NCI-H128 (cell line): ENCODE data around the gene PWWP2B.

Experiments
- DNase-seq: peaks from one replicate; lab custom pipeline; 2025; ENCODE audit not compliant: unreplicated experiment; lab: John Stamatoyannopoulos, UW

Gene PWWP2B

GRCh38 chr10:132392811-132393694, 3.9 kb upstream of the PWWP2B start:
- DNase-seq: no peak

GRCh38 chr10:132393695-132394181, 3.3 kb upstream of the PWWP2B start:
- no peak for DNase-seq

GRCh38 chr10:132394201-132394811, 2.7 kb upstream of the PWWP2B start:
- no peak for DNase-seq

- no peak for DNase-seq
These were observed 1.9 kb upstream of the PWWP2B start for GRCh38 chr10:132394936-132395703.

DNA sequence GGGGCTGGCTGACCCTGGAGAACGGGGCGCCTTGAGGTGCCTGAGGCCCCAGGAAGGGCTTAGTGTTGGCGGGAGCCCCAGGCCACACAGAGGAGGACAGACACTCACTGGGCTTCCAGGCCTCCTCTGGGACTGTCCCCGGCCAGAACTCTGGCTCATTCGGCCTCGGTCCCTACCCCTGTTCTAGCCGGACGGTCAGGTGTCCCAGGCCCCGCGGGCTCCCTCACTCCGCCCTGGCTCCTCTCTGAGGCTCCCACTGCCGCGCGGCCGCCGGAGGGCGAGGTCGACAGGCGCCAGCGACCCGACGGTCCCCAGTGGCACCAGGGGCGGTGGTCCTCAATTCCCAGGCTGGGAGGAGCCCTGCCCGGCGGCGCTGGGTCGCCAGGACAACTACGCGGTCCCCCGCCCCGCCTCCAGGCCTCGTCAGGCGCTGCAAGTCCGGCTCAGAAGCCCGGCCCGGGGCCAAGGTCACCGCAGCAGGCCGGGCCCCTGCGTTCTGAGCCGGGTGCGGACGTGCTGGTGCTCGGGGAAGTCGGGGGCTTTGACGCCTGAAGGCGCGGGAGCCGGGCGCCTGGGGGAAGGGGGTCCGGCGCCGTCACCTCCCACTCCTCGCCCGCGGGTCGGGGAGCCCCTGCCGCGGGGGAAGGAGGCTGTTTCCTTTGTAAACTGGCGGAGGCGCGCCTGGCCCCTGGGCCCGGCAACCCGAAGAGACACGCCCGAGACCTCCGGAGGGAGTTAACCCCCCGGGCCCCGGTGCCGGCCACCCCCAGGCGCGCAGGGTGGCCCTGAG, 1.1 kb upstream of the PWWP2B start:
- no peak for DNase-seq

GRCh38 chr10:132396494-132397035, 435 bp upstream of the PWWP2B start:
- DNase-seq: no peak

DNA sequence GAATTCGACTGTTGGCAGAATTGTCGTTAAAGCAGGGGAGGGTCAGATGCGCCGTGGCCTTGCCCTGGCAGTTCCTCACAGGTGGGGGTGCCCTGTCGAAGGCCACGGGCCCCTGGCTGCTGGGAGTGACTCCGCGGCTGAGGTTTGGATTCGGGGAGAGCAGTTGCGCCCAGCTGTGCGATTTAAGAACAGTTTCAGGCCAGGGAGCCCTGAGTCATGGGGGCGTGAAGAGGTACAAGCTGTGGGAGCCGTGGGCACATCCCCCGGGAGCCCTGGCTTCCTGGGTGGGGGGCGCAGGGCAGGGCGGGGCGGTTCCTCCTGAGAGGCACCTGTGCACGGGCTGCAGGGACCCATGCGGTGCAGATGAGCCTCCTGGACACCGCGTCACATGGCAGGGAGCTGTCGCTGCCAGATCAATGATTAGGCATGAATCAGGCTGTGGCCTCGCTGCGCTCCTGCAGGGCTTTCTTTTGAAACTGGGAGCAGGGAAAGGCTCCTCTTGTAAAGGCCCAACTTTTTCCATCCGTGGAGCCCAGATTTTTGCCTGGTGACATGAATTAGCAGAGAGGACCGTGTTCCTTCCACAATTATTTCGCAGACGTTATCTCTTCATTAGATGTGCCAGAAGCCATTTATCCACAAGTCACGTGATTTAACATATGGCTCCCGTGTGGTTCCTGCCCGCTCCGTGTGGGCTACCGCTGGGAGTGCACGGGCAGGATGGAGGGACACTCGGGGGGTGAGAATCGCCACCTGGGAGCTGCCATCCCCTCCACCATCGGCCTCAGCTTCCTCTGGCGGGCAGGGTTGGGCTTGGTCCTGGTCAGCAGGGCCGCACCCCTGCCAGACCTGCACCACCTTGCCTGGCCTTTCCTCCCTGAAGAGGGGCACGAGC, 918 bp downstream of the PWWP2B start:
- no peak for DNase-seq

- no peak for DNase-seq
These were observed 1.6 kb downstream of the PWWP2B start for GRCh38 chr10:132398566-132398991.

DNA sequence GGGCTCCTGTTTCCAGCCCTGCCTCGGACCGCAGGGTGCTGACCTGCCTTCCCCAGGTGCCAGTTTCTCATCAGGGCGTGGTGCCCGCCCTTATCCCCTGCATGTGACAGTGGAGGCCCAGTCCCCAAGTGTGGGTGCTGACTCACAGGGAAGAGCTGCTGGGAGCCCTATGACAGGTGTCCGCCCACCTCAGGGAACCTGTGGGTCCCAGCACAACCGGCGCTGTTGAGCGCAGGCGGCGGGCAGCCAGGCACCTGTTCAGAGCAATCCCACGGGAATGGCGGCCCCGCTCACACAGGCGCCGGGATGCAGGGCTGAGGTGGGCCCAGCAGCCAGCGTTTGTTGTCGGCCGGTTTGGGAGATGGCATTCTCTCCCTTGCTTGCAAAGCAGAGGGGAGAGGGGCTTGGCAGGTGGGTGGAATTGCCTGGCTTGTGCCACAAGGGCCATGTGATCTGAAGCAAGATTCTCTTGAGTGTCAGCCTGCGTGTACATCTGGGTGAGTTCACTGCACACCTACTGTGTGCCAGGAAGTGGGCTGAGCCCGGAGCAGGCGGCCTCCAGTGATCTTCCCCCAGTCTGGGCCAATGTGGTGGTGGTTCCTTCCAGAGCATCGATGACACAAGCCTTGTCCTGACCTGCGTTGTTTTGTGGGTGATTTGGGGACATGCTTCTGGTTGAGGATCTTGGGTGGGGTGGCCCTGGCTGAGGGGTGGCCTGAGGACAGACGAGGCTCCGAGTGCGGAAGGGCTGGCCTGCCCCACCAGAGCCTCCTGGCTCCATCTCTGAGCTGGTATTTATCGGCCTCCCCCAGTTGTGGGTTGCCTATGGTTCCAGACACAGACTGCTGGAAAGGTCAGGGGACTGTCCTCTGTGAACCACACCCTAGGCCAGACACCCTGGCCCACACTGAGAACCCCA, 2.4 kb downstream of the PWWP2B start:
- DNase-seq: no peak

GRCh38 chr10:132400041-132400546, 3.1 kb downstream of the PWWP2B start:
- no peak for DNase-seq

DNA sequence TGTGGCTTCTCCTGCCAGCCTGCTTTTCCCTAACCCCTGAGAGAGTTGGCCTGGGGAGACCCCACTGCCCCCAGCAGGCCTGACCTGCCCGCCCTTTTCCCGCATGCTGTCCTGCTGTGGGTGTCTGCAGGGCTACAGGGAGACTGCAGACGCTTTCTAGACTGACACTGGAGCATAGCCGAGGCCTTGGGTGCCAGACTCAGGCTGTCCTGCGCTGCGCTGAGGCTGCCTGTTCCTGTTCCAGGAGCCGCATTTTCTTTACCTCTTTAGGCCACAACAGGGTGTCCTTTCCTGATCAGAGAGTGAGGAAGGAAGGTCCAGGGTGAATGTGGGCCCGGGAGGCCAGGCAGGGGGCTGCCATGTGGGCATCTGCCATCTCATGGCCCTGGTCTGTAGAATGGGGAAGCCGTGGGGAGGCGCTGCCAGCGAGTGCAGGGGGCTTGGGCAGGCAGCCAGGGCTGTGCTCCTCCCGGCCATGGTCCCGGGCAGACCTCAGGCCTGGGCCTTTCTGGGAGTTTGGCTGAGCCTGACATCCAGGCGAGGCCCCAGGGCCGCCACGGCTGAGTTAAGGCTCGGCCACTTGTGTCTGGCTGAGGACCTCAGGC, 3.6 kb downstream of the PWWP2B start:
- DNase-seq: no peak

- DNase-seq: no peak
These were observed 4.6 kb downstream of the PWWP2B start for GRCh38 chr10:132401401-132402118.

- no peak for DNase-seq
These were observed 5.8 kb downstream of the PWWP2B start for GRCh38 chr10:132402781-132403241.

DNA sequence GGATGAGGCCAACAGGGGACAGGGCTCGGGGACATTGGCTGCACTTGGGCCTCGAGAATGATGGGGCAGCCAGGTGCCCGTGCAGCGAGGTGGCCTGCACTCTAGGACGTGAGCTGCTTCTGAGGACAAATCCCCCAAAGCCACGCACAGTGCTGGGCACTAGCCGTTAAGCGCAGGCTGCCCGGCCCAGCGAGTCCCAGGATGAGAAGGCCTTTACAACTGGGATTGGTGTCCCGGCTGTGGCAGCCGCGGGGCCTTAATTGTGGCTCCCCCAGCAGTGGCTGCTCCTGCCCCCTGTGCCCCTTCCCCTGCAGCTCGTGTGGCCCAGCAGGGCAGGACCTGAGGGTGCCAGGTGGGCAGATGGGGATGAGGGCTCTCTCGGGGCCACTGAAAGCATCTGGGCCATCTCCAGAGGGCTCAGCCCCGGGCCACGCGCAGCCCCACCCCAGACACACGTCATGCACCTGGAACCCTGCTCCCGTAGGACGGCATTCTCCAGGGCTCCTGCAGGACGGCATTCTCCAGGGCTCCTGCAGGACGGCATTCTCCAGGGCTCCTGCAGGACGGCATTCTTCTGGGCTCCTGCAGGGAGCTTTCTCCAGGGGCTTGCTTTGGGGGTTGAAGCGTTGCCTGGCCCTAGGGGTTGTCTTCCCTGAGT, 6.6 kb downstream of the PWWP2B start:
- DNase-seq: no peak

GRCh38 chr10:132404169-132404880, 7.3 kb downstream of the PWWP2B start:
- no peak for DNase-seq

GRCh38 chr10:132404911-132405462, 8.0 kb downstream of the PWWP2B start:
- DNase-seq: no peak
